MM.1S (cell line): Measurements from ENCODE around the gene TOR4A.

Experiments
- DNase-seq: peaks from one replicate; pipeline ENCODE4 v3.0.0-alpha.2; 2015
- H2AFZ ChIP-seq: fragments of 300-600 bp; sonication (generic); 2 replicates; pipeline ENCODE4 v1.6.0; 2016; ENCODE audit warnings: antibody characterized with exemption, low read length
- H3F3A ChIP-seq: fragments of 300-600 bp; sonication (generic); 2 replicates; pipeline ENCODE4 v1.6.1; 2016; ENCODE audit warnings: mild to moderate bottlenecking, antibody characterized with exemption, low read length, moderate library complexity, mixed read lengths; ENCODE audit not compliant: insufficient read depth
- H3K27ac ChIP-seq: fragments of 300-600 bp; sonication (generic); 2 replicates; pipeline ENCODE4 v1.5.1; 2016; ENCODE audit warnings: mild to moderate bottlenecking, low read length
- H3K27me3 ChIP-seq: fragments of 300-600 bp; sonication (generic); replicated peaks from 2 replicates; pipeline ENCODE4 v1.6.0; 2016; ENCODE audit warnings: low read length; ENCODE audit not compliant: insufficient read depth
- H3K36me3 ChIP-seq: fragments of 300-600 bp; sonication (generic); replicated peaks from 2 replicates; pipeline ENCODE4 v1.6.1; 2016; ENCODE audit warnings: mild to moderate bottlenecking, low read length, mixed read lengths; ENCODE audit not compliant: insufficient read depth
- H3K4me1 ChIP-seq: fragments of 300-600 bp; sonication (generic); 2 replicates; pipeline ENCODE4 v1.6.1; 2016; ENCODE audit warnings: low read length, mixed read lengths
- H3K4me2 ChIP-seq: fragments of 300-600 bp; sonication (generic); 2 replicates; pipeline ENCODE4 v1.6.0; 2016; ENCODE audit warnings: low read depth, low read length
- H3K4me3 ChIP-seq: fragments of 300-600 bp; sonication (generic); 2 replicates; pipeline ENCODE4 v1.5.1; 2016; ENCODE audit warnings: low read length, mixed read lengths
- H3K79me2 ChIP-seq: fragments of 300-600 bp; sonication (generic); 2 replicates; pipeline ENCODE4 v1.6.1; 2016; ENCODE audit warnings: mixed run types, low read length, mixed read lengths
- H3K9ac ChIP-seq: fragments of 300-600 bp; sonication (generic); 2 replicates; pipeline ENCODE4 v1.6.1; 2016; ENCODE audit warnings: low read length, mixed read lengths
- H3K9me2 ChIP-seq: fragments of 300-600 bp; sonication (generic); replicated peaks from 2 replicates; pipeline ENCODE4 v1.6.1; 2016; ENCODE audit warnings: mild to moderate bottlenecking, low read length, mixed read lengths; ENCODE audit not compliant: insufficient read depth
- H3K9me3 ChIP-seq: fragments of 300-600 bp; sonication (generic); replicated peaks from 2 replicates; pipeline ENCODE4 v1.6.1; 2016; ENCODE audit warnings: mild to moderate bottlenecking, low read length, mixed read lengths; ENCODE audit not compliant: insufficient read depth
- H4K20me1 ChIP-seq: fragments of 300-600 bp; sonication (generic); 2 replicates; pipeline ENCODE4 v1.6.1; 2016; ENCODE audit warnings: mild to moderate bottlenecking, low read length, moderate library complexity, mixed read lengths; ENCODE audit not compliant: insufficient read depth
- CTCF ChIP-seq: fragments of 300-600 bp; sonication (generic); IDR thresholded peaks from 2 replicates; pipeline ENCODE4 v1.5.1; 2016; ENCODE audit warnings: antibody characterized with exemption, low read length, mixed read lengths
- EZH2 ChIP-seq: fragments of 300-600 bp; sonication (generic); optimal IDR thresholded peaks from 2 replicates; pipeline ENCODE3; 2017; ENCODE audit warnings: low read depth, mild to moderate bottlenecking, antibody characterized with exemption, low read length, mixed read lengths
- EZH2phosphoT487 ChIP-seq: fragments of 300-600 bp; sonication (generic); IDR thresholded peaks from 2 replicates; pipeline ENCODE4 v1.6.1; 2018; ENCODE audit warnings: antibody characterized with exemption, low read length

The TOR4A gene

GRCh38 chr9:137331929-137332328, 54.4 kb downstream of the TOR4A start:
- Histone ChIP-seq H3K9me2 (no peaks in the 10 kb centered on the region), H4K20me1 (no peaks in the 10 kb centered on the region), H3K79me2 (no peaks in the 10 kb centered on the region), H3K4me2 (no peak overlapping the region), H3K9ac (no peak overlapping the region), H3K27me3 (peaks cover 80% of the 10 kb centered on the region), H3F3A (no peaks in the 10 kb centered on the region), H3K4me3 (no peak overlapping the region), H2AFZ (no peak overlapping the region), H3K9me3 (no peaks in the 10 kb centered on the region), H3K4me1 (no peaks in the 10 kb centered on the region), H3K27ac (no peak overlapping the region), H3K36me3 (no peaks in the 10 kb centered on the region)
- no peak for DNase-seq
- no peak for TF ChIP-seq EZH2phosphoT487
- no peak for TF ChIP-seq CTCF
- no peak for TF ChIP-seq EZH2
